GM18951 (cell line): ENCODE measurements around the gene KRTAP11-1.

ENCODE experiments used
- POLR2A ChIP-seq: IDR thresholded peaks from 4 replicates; pipeline ENCODE4 v1.6.1; 2011; ENCODE audit warnings: mild to moderate bottlenecking; ENCODE audit not compliant: insufficient read length, insufficient read depth; ENCODE audit errors: extremely low read depth
- in situ Hi-C: fragments of 300-500 bp; cut with MboI; formaldehyde crosslinking; loops from one replicate; pipeline ENCODE4 v1.12.0; 2022; ENCODE audit warnings: low sequenced_read_pairs, mixed read lengths, inconsistent platforms; ENCODE audit not compliant: unreplicated experiment

Gene KRTAP11-1

DNA sequence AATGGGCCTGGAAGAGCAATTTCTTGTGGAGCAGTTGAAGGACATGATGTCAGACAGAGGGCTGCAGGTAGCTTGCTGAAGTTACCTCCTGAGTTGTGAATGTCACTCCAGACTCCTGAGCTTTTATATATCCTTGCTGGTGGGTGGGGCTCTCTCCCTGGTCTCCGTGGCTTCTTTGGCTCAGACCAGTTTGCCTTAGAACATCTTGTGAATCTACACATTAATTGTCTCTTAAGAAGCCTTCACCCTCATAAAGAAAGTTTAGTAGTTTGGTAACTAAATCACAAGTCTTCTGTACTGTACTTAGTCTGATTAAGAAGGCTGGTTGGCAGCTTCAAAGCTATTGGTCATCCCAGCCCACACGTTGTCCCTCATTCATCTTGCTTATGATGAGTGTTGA is at the start of gene KRTAP11-1:
KRTAP11-1 (minus strand) TSS at position 101 of the 400 bp plus-strand sequence; CDS start at position 45, 56 bp downstream.
- in situ Hi-C loops = no loop called here
- TF ChIP-seq POLR2A = no peak

DNA sequence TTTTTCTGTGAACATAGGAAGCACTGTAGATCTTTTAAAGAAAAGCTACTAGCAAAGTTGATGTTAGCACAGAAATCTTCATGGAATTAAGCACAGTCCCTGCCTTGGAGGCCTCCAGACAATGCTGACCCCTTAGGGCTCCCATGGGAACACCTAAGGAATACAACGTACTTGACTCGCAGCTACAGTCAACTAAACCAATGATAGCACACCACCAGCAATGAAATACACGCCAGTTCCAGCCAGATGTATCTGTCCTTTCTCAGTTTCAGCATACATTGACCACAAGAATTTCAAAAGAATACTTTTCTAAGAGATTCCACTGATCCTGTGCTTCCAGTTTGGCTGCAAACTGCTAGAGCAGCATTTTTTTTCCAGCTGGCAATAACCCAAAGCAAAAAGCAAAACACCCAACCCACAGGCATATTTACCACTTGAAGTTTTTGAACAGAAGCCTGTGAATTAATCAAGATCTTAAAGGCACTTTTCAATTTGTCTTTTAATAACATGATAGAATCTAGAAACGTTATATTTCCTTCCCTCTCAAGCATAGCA is 42.8 kb upstream of the KRTAP11-1 start:
- in situ Hi-C loops = no loop called here
- no peak for TF ChIP-seq POLR2A

DNA sequence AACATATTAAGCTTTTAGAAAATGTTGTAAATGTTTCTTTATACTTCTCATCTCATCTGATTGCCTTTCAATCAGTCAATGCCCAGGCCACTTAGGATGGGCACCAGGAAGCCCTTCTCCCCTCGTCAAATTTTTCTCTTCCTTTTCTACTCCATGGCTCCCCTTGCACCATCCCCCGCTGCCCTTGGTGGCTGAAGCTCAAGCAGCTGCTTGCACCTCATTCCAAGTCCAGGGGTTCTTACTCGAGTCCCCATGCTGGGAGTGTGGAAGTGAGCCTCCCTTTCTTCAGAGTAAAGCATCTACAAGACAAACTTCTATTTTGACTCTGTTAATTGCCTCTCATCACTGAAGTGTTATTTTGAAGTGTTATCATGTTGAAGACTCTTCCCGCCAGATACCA is 39.7 kb upstream of the KRTAP11-1 start:
- in situ Hi-C loops = no loop called here
- TF ChIP-seq POLR2A = no peak

GRCh38 chr21:30917557-30917956 is 36.2 kb upstream of the KRTAP11-1 start:
- in situ Hi-C loops = no loop called here
- TF ChIP-seq POLR2A = no peak

DNA sequence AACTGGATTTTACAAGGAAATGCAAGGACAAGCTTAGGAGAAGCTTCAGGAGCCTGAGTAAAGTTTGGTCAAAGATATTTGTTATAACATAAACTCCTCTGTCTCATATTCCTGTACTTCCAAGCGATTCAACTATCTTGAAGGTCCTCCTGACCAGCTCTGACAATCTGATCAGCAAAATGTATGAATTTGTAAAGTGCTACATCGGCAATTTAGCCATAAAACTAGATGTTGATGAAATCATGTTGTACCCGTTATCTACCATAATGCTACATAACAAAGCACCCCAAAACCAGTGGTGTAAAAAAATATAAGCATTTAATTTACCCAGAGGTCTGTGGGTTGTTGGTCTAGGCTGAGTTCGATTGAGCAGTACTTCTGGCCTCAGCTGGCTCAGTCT is 19.5 kb upstream of the KRTAP11-1 start:
- TF ChIP-seq POLR2A = no peak
- in situ Hi-C loops = no loop called here

- no peak for TF ChIP-seq POLR2A
- in situ Hi-C loops = no loop called here
These were observed 1.7 kb upstream of the KRTAP11-1 start for GRCh38 chr21:30882866-30883597.

GRCh38 chr21:30880914-30881313 is 466 bp downstream of the KRTAP11-1 start:
- TF ChIP-seq POLR2A = no peak
- in situ Hi-C loops = no loop called here

DNA sequence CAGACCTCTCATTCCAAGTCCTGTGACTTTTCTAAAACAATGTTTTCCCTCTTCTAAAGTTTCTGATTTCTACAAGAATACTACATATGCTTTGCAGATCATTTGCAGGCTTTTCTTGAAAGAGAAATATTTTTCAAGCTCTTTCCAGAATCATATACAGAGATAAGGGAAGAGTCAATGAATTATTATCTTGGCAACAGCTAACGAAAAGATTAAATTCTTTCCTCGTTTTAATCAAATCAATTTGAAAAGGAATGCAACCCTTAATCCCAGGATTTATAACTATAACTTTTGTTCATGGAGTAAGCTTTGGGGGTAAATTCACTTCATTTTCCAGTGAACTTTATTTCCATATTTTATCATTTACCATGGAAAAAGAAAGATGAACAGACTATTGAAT is 6.9 kb downstream of the KRTAP11-1 start:
- in situ Hi-C loops = no loop called here
- TF ChIP-seq POLR2A = no peak

GRCh38 chr21:30847627-30848500 is 33.5 kb downstream of the KRTAP11-1 start:
- in situ Hi-C loops = no loop called here
- no peak for TF ChIP-seq POLR2A

DNA sequence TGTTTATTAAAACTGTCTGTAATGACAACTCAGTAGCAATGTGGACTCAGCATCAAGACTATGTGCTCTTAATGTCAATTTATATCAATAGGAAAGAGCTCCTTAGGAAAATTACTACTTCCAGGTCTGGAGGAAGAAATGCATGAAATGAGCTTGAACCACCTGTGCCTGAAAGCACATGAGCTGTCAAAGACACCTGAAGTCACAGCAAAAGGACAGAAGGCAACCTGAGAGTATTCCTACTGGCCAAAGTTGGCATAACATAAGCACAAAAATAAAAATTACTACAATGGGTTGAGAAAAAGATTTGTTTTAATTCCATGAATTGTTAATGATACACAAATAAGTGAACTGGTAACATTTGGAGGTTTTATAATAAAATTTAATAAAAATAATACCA is 38.4 kb downstream of the KRTAP11-1 start:
- in situ Hi-C loops = no loop called here

DNA sequence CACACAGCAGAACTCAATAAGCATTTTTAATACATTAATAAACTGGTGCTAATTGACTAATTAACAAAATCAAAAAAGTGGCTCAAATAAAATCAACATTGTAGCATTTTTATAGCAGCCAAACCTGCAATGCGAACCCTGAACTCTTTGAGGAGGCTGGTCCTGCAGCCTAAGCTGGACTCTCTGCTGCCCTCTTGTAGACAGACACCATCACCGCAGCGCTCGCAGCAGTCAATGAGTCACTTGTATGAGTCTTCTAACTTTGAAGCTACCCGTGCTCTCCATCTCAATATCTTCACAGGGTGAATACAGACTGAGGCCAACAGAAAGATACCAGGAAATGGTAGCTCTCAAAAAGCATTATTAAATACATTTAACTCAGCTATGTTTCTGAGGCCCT is 42.1 kb downstream of the KRTAP11-1 start:
- TF ChIP-seq POLR2A = no peak
- in situ Hi-C loops = loop anchor here (10.0 kb wide), 1 partner anchor 245 kb away; no protein-coding TSS in a partner anchor

More for the DNA sequence above, 38.4 kb downstream of the KRTAP11-1 start:
- no peak for TF ChIP-seq POLR2A

DNA sequence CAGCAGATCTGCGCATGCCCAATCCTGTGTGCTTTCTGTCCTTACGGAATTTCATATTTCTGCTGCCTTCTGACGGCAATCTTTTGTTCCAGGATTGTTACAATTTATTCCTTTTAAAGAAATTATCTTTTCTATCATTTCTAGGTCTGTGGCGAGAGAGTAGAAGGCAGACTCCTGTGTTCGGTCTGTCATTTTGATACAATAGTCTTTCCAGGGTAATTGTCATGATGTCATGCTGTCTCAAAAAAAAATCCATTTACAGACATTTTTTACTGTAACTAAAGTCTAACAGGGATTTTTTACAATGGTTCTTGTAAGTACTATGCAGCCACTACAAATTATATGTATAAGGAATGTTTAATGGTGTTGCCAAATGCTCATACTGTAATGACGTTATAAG is 42.8 kb downstream of the KRTAP11-1 start:
- TF ChIP-seq POLR2A = no peak
- in situ Hi-C loops = loop anchor here (10.0 kb wide), 1 partner anchor 246 kb away; no protein-coding TSS in a partner anchor

- in situ Hi-C loops = loop anchor here (10.0 kb wide), 1 partner anchor 254 kb away; no protein-coding TSS in a partner anchor
- TF ChIP-seq POLR2A = no peak
These were observed 50.1 kb downstream of the KRTAP11-1 start for GRCh38 chr21:30831194-30831765.
